Panc1 (cell line): ENCODE measurements around the gene TBXA2R. TPM values are rescaled to one million over a fixed set of nuclear protein-coding genes. Genes with fewer than 3 reads are reported as not detected.

Experiments
- ATAC-seq: fragments of 200-7000 bp; cut with Tn5 transposase; 2 replicates; pipeline ENCODE4 v1.9.1; 2020; ENCODE audit warnings: mild to moderate bottlenecking, moderate library complexity
- BruUV-seq: library from RNA; stranded (reverse); fragments of 400-500 nt; replicated peaks from 2 replicates; lab custom pipeline; 2021; lab: Mats Ljungman, UMichigan
- CTCF ChIA-PET: fragments of 300-600 bp; sonication (Branson Sonifier 250); formaldehyde crosslinking; loops from one replicate; lab custom pipeline; 2022; ENCODE audit warnings: antibody characterized with exemption; lab: Charles Lee
- POLR2A ChIA-PET: fragments of 300-600 bp; sonication (Branson Sonifier 250); formaldehyde crosslinking; loops from one replicate; lab custom pipeline; 2022; ENCODE audit warnings: antibody characterized with exemption; lab: Charles Lee
- DNase-seq: peaks from one replicate; pipeline ENCODE4 v3.0.0-alpha.2; 2010; ENCODE audit warnings: low read depth, low spot score
- H3K27ac ChIP-seq: 2 replicates; pipeline ENCODE4 v1.5.1; 2011; ENCODE audit warnings: mild to moderate bottlenecking, low read length, inconsistent platforms
- H3K27me3 ChIP-seq: fragments of 200-500 bp; sonication (Bioruptor generic); 2 replicates; pipeline ENCODE4 v1.6.0; 2014; ENCODE audit warnings: low read length, inconsistent platforms; ENCODE audit not compliant: control insufficient read depth, insufficient read depth
- H3K36me3 ChIP-seq: fragments of 200-500 bp; sonication (Bioruptor generic); 2 replicates; pipeline ENCODE4 v1.5.1; 2014; ENCODE audit warnings: inconsistent platforms, mild to moderate bottlenecking, low read length, moderate library complexity; ENCODE audit not compliant: control insufficient read depth, insufficient read depth
- H3K4me1 ChIP-seq: 2 replicates; pipeline ENCODE4 v1.5.1; 2011; ENCODE audit warnings: inconsistent platforms, mild to moderate bottlenecking, low read length, moderate library complexity; ENCODE audit not compliant: control insufficient read depth, insufficient read depth
- H3K4me3 ChIP-seq, 2 experiments: 2 replicates each; pipeline ENCODE4 v1.5.1; 2011 to 2012; ENCODE audit warnings: low read depth in 2 of 2, low read length in 2 of 2, mild to moderate bottlenecking in 2 of 2, inconsistent platforms in 1 of 2, moderate library complexity in 1 of 2
- H3K9me3 ChIP-seq: fragments of 200-500 bp; sonication (Bioruptor generic); 2 replicates; pipeline ENCODE4 v1.5.1; 2014; ENCODE audit warnings: low read depth, mild to moderate bottlenecking, inconsistent platforms, low read length, moderate library complexity; ENCODE audit not compliant: control insufficient read depth, insufficient read depth
- CTCF ChIP-seq: fragments of 450-650 bp; IDR thresholded peaks from 2 replicates; pipeline ENCODE4 v1.5.1; 2017; ENCODE audit warnings: mild to moderate bottlenecking
- POLR2AphosphoS5 ChIP-seq: IDR thresholded peaks from 2 replicates; pipeline ENCODE4 v1.6.1; 2012; ENCODE audit warnings: mild to moderate bottlenecking, low read depth, low read length, moderate library complexity
- REST ChIP-seq, 2 experiments: IDR thresholded peaks; 2 replicates each; pipeline ENCODE4 v1.6.1; 2011 to 2012; ENCODE audit warnings: low read depth in 2 of 2, control low read depth in 1 of 2, low read length in 1 of 2, mild to moderate bottlenecking in 1 of 2, moderate library complexity in 1 of 2; ENCODE audit not compliant: insufficient read depth in 1 of 2
- SIN3A ChIP-seq: IDR thresholded peaks from 2 replicates; pipeline ENCODE4 v1.6.1; 2012; ENCODE audit warnings: low read depth, mild to moderate bottlenecking, low read length, moderate library complexity, borderline replicate concordance; ENCODE audit not compliant: insufficient read depth
- TCF7L2 ChIP-seq: IDR thresholded peaks from 2 replicates; pipeline ENCODE4 v1.6.1; 2011; ENCODE audit warnings: mild to moderate bottlenecking, low read depth, low read length, inconsistent platforms
- in situ Hi-C: cut with HindIII; loops from 2 replicates; pipeline ENCODE4 v1.10.0; 2016; ENCODE audit warnings: low sequenced_read_pairs, low pct_unique_long_range_greater_than_20kb
- intact Hi-C: fragments of 100-400 bp; cut with micrococcal nuclease; formaldehyde crosslinking; loops from one replicate; pipeline ENCODE4 v1.10.0; 2022; ENCODE audit not compliant: unreplicated experiment
- total RNA-seq: library from RNA; stranded (reverse); gene quantifications from one replicate; pipeline ENCODE4 v1.2.1, GENCODE V29; 2021; ENCODE audit not compliant: unreplicated experiment

The TBXA2R gene
- total RNA-seq, 1 experiment from 2014 or later = 5.2 TPM

GRCh38 chr19:3651684-3652083, 45.0 kb upstream of the TBXA2R start:
- POLR2A ChIA-PET = no interaction called here

GRCh38 chr19:3649888-3650287, 43.2 kb upstream of the TBXA2R start:
- ATAC-seq = no peak
- in situ Hi-C loops = no loop called here

More at GRCh38 chr19:3651684-3652083, 45.0 kb upstream of the TBXA2R start:
- DNase-seq = no peak
- no peaks in the 10 kb centered on the region for H3K9me3 ChIP-seq
- no peak for TF ChIP-seq TCF7L2
- TF ChIP-seq POLR2AphosphoS5 = no peak
- TF ChIP-seq REST (IDR thresholded peaks at IDR 0.05; ENCODE audit: insufficient read depth in 1 of 2, low read depth in 2 of 2, low read length in 1 of 2) = no peak
- in situ Hi-C loops (no loop called here), intact Hi-C loops (no loop called here)
- no peak overlapping the region for H3K27ac ChIP-seq
- no peak overlapping the region for H3K4me3 ChIP-seq
- no TSS peak for BruUV-seq
- ATAC-seq = no peak
- no peaks in the 10 kb centered on the region for H3K4me1 ChIP-seq
- H3K27me3 ChIP-seq = no peaks in the 10 kb centered on the region
- no peaks in the 10 kb centered on the region for H3K36me3 ChIP-seq
- CTCF ChIA-PET = no interaction called here

More at GRCh38 chr19:3649888-3650287, 43.2 kb upstream of the TBXA2R start:
- BruUV-seq = no TSS peak
- H3K27ac ChIP-seq = no peak overlapping the region
- no peak for DNase-seq
- no peak overlapping the region for H3K4me3 ChIP-seq
- intact Hi-C loops = no loop called here
- TF ChIP-seq CTCF (no peak), SIN3A (no peak), TCF7L2 (no peak), REST (IDR thresholded peaks at IDR 0.05; ENCODE audit: insufficient read depth in 1 of 2, low read depth in 2 of 2, low read length in 1 of 2) (no peak), POLR2AphosphoS5 (no peak)
- H3K27me3 ChIP-seq = no peaks in the 10 kb centered on the region
- ChIA-PET POLR2A (no interaction called here), CTCF (no interaction called here)
- peaks cover 1% of the 10 kb centered on the region for H3K4me1 ChIP-seq
- no peaks in the 10 kb centered on the region for H3K36me3 ChIP-seq
- H3K9me3 ChIP-seq = no peaks in the 10 kb centered on the region
